HG03139 (cell line): ENCODE results near the gene TRPV6.

Source experiments
- ATAC-seq: cut with Tn5 transposase; IDR thresholded peaks from one replicate; pipeline ENCODE4 v1.9.1; 2021; ENCODE audit not compliant: unreplicated experiment

The TRPV6 gene

DNA sequence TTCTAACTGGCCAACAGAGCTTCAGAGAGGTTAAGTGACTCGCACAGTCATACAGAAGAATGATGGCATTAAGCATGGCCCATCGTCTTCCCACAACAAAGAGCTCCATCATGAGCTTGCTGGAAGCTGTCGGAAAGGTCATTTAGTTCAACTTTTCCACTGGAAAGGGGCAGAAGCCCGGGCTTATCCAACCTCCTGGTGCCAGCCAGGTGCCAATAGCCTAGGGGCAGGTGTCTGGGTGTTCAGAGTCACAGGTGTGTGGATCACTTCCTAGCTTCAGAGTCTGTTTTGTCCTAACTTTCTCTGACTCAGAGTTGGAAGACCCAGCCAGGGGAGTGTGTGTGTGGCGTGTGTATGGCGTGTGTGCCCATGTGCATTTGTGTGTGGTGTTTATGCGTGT is 1.3 kb upstream of the TRPV6 start:
- ATAC-seq: no peak

DNA sequence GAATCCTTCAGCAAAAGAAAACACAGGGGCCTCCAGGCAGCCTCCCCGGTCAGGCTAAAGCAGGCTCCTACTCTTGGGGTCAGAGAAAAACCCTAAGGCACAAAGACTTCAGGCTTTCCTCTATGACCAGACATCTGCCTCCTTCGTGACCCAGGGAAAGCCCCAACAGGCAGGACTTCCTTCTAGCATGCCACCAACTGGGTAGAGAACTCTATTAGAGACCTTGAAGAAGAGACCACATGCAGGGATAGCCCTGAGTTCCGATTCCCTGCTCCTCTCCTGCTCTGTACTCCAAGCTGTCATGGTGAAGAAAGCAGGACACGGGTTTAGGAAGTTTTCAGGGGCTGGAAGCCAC is 1.3 kb downstream of the TRPV6 start:
- no peak for ATAC-seq

DNA sequence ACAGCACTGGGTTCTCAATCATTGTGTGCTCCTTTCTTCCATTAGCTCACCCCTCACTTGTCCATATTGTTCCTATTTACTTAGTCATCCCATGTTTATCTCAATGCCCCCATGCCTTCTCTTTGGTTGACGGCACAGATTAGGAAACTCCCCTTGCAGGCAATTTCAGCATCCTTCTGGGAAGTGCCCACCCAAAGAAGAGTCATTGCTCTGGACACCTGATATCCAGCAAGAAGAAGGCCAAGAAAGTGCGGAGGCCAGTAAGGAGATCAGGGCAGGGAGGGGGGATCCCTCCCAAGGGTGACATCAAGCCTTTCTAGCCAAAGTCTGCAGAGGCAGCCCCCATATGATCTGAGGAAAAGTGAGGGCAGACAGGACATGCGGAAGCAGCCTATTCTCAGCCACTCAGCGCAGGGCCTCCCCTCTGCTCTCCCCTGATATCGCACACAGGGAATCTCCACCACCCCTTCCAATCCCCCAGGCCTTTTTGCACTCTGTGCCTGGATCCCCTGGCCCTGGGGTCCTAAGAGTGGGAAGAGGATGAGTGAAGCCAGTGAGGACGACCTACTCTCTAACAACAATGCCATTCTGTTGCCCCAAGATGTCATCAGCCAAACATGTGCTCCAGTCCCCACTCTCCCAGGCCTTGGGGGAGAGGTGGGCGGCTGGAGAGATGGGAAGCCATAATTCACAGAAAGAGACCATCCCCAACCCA is 1.8 kb downstream of the TRPV6 start:
- no peak for ATAC-seq

DNA sequence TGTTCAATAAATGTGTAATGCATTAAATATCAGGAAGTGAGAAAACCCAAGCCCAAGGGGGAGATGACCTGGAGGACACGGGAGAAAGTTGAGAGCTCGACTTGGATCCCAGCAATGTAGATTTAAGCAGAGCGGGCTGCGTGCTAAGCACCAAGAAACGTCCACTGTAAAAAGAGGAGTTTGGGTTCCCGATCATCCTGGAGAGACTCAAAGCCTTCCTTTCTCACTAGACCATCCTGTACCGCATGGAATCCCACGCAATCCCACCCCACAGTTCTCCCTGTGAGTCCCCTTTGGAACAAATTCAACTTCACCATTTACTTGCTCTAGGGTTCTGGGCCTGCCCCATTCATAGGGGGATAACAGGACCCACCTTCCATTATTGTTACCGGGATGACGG is 2.4 kb downstream of the TRPV6 start:
- no peak for ATAC-seq

DNA sequence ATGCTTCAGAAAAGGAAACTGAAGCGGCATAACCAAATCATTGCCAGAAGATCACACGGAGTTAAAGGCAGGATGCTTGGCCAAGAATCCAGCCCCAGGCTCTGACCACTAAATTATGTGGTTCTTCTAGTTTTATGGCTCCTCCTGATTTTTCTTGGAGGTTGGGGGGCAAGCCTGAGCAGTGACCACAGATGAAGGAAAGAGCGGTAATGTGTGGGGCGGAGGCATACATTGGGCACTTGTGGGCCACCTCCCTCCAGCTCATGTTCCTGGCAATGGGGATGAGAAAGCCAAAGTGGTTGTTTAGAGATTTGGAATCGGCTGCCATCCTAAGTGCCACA is 3.2 kb downstream of the TRPV6 start:
- ATAC-seq: no peak

DNA sequence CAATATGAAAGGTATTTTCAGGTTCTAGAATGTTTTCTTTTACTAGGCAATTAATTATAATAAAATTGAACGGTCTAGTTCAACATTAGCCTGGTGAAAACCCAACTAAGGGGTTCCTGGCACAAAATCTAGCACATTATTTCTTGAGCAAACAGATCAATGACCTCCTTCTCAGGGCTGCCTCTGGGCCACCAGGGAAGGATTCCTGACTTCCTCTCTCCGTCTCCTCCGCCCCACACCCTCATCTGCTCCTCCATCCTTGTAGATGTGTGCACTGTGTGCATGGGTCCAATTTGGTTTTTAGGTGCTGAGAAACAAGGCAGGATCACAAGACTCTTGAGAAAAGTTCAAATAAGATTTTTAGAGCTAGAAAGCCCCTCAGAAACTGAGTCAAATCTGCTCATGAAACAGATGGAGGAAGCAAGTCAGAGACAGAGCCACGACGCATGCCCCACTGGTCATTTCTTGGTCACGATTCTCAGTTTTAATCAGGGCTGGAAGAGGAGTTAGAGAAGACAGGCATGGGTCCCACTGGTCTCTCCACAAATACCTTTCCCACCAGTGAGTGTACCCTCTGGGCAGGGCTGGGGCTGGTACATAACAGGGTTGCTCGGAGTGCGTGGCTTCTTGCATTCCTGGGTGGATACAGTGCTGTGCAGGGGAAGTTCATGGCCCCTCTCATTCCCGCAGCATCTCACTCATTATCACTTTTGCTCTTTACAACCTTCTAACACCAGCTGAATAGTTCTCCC is 3.8 kb downstream of the TRPV6 start:
- no peak for ATAC-seq

DNA sequence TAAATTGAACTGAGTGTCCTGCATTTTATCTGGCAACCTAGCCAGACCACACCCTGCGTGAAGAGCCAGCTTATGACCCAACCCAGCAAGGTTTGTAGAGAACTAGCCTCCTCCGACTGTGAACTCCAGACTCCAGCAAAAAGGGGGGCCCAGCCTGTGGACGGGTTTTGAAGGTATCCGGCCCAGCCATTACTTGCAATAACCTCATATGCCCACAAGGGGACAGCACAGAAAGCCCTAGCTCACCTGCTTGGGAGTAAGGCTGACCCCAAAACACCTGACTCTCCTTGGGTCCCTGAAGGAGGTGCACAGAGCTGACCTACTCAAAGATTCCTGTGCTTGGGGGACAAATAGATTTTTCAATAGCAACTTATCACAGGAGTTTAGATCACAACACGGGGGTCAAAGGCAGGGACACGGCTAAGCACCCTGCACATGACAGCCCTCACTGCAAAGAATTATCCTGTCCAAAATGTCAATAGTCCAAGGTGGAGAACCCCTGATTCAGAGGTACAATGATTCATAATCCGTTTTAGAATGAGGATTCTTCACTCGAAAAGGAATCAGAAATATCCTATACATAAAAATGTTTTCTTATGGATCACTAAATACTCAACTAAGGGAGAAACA is 4.6 kb downstream of the TRPV6 start:
- no peak for ATAC-seq

DNA sequence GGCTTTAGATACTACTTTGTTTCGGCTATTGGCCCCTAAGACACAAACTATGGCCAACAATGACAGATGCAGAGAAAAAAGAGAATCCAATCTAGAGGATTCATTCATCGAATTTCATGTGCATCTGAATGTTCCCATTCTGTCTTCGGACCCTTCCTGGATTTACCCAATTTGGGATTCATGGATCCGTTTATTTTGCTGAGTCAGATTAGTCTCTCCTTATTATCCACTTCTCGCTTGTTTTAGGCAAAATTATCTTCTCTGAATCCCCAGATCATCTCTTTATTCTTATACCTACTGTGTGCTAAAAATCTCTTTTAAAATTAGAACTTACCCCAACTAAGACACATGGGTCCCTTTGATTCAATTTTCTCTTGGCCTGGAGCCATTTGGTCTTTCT is 6.5 kb downstream of the TRPV6 start:
- ATAC-seq: no peak

DNA sequence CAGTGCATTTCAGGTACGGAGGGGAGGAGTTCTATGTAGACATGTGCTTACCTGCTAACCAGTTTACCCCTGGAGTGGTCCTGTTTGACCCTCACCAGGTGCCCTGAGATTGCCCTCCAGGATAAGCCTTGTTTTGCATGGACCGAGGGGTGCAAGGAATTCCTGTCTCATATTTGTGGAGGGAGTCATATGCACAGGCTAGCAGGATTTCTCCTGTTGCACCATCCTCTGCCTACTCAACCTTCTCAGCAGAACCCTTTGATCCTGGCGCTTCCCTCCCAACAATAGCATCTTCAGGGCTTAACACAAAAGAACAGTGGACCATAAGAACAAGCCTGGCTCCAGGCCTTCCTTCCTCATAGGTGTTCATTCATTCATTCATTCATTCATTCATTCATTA is 7.2 kb downstream of the TRPV6 start:
- no peak for ATAC-seq

DNA sequence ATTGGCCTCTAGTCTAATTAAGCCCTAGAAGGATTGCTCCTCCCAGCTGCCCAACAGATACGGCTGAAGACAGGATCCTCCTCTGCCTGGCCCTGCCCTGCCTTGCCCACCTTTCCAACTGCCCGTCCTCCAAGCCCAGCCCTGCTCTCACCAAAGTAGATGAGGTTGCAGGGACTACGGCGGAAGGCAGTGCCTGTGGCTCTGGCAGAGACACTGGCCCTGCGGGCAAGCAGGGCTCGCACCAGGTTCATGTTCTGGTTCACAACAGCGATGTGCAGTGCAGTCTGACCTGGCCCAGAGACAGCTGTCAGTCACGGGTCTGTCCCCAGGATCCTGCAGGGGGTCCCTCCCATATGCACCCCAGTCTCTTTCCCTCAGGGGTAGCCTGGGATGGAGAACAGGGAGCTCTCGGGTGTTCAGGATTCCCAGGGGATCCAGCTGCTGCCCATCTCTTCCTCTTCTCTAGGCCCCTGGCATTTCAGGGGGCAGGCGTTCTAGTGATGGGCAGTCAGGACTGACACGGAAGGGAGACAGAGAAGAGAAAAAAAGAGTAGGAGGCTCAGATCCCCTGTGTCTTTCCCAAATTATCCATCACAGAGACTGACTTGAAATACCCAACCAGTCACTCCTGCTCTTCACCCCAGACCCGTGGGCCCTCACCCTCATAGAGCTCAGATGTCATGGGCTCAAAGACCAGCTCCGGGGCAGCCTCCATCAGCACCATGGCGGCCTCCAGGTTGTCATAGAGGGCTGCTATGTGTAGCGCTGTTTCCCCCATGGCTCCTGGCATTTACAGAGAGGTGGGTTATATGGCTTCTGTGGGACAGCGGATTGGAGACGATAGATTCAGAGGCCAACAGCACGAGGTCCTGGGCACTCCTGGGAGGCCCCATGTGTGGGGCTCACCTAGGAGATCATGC is 8.3 kb downstream of the TRPV6 start:
- no peak for ATAC-seq

DNA sequence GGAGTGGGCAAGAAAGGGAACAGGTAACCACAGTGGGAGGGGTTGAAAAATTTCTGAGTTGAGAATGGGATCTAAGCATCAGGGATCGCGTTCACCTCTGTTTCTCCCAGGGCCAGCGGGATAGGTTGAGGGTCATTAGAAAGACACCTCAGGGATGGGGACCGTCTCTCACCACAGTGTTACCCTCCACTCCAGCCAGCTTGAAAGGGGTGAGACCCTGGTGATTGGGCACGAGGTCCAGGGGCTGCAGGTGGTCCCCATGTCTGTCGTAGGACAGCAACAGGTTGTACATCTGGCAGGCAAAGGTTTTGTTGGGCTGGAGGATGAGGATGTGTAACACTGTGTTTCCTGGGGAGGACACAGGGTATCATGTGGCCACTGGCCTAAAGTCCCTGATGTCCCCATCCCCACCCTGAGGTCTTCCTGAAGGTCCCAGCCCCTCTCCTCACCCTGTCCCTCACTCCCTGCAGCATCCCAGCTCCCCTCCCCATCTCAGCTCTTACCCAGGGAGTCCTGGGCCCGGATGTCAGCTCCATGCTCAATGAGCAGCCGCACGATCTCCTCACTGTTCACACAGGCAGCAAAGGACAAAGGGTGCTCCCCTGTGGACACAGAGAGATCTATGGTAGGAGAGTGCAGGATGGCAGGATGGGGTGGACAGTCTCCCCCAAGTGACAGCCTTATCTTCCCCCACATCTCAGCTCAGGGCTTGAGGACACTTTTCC is 9.1 kb downstream of the TRPV6 start:
- ATAC-seq: no peak

DNA sequence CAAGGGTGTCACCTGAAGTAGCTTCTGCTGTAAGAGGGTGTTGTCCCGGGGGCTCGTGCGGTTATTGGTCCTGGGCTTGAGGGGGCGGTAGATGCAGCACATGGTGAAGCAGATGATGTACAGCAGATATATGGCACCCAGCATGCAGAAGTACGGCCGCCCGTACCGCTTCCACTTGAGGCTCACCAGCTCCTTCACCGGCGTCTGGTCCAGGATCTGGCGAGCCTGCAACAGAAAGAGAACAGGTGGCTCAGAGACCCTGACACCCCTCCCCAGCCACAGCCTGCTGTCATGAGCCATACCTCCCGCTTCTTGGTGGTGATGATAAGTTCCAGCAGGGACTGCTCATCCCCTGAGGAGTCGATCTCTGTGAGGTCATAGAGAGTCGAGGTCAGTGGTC is 10.1 kb downstream of the TRPV6 start:
- no peak for ATAC-seq

DNA sequence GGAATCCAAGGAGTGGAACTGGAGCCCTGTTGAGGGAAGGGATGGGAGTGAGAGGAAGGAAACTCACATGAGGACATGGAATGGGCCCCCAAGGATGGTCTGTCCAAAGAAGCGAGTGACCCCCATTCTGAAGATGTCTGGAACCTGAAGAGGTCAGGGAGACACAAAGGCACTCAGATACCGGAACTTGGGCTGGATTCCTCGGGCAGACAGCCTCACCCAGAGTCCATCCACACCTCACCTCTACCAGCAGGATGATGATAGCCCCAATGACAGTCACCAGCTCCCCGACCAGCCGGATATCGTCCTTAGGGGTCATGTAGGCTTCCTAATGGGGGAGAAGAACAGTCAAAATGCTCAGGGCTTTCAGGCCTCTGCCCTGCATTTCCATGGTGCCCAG is 10.7 kb downstream of the TRPV6 start:
- no peak for ATAC-seq

DNA sequence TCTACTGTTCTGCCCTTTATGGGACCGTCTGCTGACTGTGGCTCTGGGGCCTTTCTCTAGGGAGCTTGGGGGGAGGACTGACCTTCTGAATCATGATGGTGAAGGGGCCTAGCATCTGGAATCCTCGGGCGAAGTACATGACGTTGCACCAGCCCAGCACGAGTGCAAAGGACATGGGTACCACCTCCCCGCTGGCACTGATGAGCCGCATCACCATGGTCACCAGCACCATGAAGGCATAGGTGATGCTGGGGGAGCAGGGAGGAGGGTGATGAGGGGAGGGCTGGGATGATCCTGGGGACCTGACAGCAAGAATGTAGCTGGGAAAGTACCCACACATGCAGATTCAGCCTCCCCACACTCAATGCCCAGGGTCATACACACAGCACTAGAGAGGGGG is 11.1 kb downstream of the TRPV6 start:
- ATAC-seq: no peak

DNA sequence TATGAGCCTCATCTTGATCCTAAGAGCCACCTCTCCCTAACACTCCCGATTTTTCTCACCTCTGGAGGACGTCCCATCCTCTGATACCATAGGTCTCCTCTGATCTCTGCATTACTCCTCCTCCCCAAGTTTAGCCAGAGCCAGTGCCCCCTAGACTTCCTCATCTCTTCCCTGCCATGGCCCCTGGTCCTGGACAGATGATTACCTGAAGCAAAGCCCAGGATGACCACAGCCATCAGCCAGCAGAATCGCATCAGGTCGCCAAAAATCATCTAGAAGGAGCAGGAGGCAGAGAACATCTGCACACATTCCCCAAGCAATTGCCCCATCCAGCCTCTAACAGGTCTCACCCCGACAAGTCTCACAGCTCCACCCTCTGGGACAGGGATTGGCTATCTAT is 11.7 kb downstream of the TRPV6 start:
- ATAC-seq: no peak

DNA sequence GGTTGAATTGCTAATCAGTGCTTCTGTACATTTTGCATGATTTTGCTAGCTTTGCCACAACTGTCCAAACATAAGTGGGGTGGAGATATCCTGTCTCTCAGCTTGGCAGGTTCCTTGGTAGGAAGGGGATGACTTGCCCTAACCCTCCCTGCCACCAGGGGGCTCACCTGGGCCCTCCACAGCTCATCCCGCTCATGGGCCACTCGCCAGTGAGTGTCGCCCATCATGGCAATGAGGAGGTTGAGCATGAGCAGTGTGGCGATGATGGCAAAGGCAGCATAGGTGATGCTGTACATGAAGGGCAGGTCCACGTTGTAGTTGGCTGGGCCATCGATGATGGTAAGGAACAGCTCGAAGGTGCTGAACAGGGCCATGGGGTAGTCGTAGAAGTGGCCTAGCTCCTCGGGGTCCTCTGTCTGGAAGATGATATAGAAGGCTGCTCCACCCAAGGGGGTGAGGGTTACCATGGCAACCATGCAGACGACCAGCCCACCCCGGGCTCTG is 12.2 kb downstream of the TRPV6 start:
- ATAC-seq: no peak

DNA sequence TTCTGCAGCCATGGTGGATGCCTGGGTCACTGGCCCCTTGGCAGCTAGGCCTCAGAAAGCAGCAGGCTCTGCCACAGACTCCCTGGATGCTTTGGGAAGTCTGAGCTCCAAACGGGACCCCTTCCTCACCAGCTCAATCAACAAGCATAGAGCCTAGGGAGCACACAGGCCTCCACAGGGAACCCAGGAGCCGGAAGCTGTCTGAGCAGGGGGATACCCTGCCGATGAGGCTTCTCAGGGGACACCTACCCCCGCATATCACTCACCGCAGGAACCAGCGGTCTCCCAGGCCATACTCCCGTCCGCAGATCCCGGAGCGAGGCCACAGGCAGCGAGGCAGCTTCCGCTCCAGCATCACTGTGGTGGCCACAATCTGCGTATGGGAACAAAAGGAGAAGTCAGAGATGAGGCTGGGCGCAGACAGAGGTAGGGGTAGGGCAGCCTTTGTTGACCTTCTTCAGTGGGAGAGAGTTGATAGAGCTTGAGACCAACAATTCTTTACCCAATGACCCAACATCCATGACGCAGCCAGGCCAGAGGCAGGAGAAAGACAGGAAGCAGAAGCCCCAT is 13.4 kb downstream of the TRPV6 start:
- ATAC-seq: no peak

DNA sequence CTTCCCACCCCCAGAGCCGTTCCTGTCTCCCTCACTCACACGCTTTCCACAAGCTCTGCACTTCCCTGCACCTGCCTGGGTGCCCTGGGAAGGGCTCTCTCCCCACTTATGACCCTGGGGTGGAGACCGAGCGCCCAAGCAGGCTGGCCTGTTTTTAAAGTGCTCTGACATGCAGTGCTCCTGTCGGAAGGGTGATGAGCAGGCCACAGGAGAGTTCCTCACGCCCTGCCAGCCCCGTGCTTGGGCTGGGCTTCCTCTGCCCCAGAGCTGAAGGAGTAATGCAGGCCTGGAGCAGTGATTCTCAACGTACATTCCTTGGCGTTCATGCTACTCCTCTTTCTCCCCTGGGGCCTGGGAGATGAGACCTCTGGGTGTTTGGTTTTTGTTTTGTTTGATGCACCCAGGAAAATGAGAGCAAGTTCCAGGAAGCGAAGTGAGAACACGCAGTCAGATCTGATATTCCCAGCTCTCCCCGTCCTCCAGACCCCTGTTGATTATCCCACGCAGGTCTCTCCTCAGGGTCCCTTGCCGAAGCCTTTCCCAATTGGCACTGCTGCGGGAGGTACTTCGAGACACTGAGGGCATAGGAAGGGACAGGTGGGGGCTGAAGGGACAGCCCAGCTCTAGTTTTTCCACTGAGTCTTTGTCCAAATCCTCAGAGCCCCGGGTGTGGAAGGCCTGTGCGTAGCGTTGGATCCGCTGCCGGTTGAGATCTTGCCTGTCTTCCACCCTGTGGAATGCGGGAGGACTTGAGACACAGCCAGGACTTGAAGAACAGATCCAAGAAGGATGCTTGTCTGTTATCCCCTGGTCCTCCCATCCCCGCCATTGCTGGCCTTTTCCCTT is 14.1 kb downstream of the TRPV6 start:
- no peak for ATAC-seq

DNA sequence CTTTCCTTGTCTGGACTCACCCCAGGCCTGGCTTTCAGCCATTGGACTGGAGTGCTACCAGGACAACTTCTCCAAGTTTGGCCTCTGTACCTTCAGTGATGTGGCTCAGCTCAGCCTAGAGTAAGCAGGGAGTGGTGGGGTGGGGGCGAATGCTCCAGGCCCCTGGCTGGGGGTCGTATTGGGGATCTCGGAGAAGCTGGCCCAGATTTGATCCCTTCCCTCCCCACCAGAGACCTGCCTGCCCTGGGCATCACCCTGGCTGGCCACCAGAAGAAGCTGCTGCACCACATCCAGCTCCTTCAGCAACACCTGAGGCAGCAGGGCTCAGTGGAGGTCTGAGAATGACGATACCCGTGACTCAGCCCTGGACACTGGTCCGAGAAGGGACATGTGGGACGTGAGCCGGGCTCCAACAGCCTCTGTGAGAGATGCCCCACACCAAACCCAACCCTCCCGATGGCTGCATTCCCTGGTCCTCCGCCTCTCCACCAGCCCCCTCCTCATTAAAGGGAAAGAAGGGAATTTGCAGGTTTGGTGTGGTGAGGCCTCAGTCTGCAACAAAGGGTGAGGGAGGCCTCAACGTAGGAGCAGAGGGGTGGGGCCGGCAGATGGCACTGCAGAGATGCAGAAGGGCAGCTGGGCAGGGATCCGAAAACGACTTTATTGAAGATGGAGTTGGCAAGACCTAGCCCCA is 14.8 kb downstream of the TRPV6 start:
- ATAC-seq: no peak
